Activated T-helper 2 cell treated with anti-CD3 and anti-CD28 coated beads, Interferon-gamma antibody, Interleukin-2, Interleukin-4, amounts not matched to agents 10 μg/mL and 5 μg/mL and 100 μg/mL, durations not matched to agents 14 hours and 24 hours and 36 hours (primary cell): ENCODE results near the gene TMEM179. TPM values are rescaled to one million over a fixed set of nuclear protein-coding genes. Genes with fewer than 3 reads are reported as not detected.
"Not testable (repeated sequence)": the region's sequence is repeated elsewhere in the genome, so short reads cannot be mapped to it uniquely, and the experiment has no call there.

Source experiments
- DNase-seq: peaks from one replicate; pipeline ENCODE4 v3.0.0; 2021; ENCODE audit warnings: low spot score
- H3K27ac Mint-ChIP-seq: one replicate; pipeline ENCODE4 v1.8.0; 2021; ENCODE audit warnings: mixed read lengths
- H3K27me3 Mint-ChIP-seq: one replicate; pipeline ENCODE4 v1.8.0; 2021; ENCODE audit warnings: low read depth, mixed read lengths
- H3K36me3 Mint-ChIP-seq: one replicate; pipeline ENCODE4 v1.8.0; 2021; ENCODE audit warnings: low read depth, mixed read lengths
- H3K4me1 Mint-ChIP-seq: one replicate; pipeline ENCODE4 v1.8.0; 2021; ENCODE audit warnings: low read depth, mixed read lengths
- H3K4me3 Mint-ChIP-seq: one replicate; pipeline ENCODE4 v1.8.0; 2021; ENCODE audit warnings: low read depth, mild to moderate bottlenecking, moderate library complexity, mixed read lengths
- H3K9me3 Mint-ChIP-seq: one replicate; pipeline ENCODE4 v1.8.0; 2021; ENCODE audit warnings: mixed read lengths
- intact Hi-C: fragments of 100-400 bp; cut with micrococcal nuclease; formaldehyde crosslinking; loops from one replicate; pipeline ENCODE4 v1.15.1; 2023
- total RNA-seq: library from RNA; stranded (reverse); gene quantifications from 2 replicates; pipeline ENCODE4 v1.2.3, GENCODE V29; 2022

Gene TMEM179
- total RNA-seq, 1 donor from 2014 or later, result 0.30 TPM

- H3K9me3 Mint-ChIP-seq, result peaks cover 5% of the 10 kb centered on the region
Measured at GRCh38 chr14:104643306-104643705, 38.7 kb upstream of the TMEM179 start.

GRCh38 chr14:104642540-104642868 is 37.9 kb upstream of the TMEM179 start:
- H3K4me1 Mint-ChIP-seq, result no peaks in the 10 kb centered on the region
- no peaks in the 10 kb centered on the region for H3K36me3 Mint-ChIP-seq
- no peak overlapping the region for H3K4me3 Mint-ChIP-seq
- no peak for DNase-seq
- peaks cover 5% of the 10 kb centered on the region for H3K9me3 Mint-ChIP-seq
- no peak overlapping the region for H3K27ac Mint-ChIP-seq
- intact Hi-C loops, result no loop called here
- peaks cover 7% of the 10 kb centered on the region for H3K27me3 Mint-ChIP-seq

More at GRCh38 chr14:104643306-104643705, 38.7 kb upstream of the TMEM179 start:
- Mint-ChIP-seq H3K4me3 (no peak overlapping the region), H3K27ac (no peak overlapping the region), H3K36me3 (no peaks in the 10 kb centered on the region), H3K4me1 (no peaks in the 10 kb centered on the region), H3K27me3 (peaks cover 10% of the 10 kb centered on the region)
- intact Hi-C loops, result no loop called here
- DNase-seq, result no peak

- Mint-ChIP-seq H3K9me3 (peaks cover 5% of the 10 kb centered on the region), H3K27me3 (peaks cover 4% of the 10 kb centered on the region), H3K4me1 (no peaks in the 10 kb centered on the region), H3K27ac (no peak overlapping the region), H3K36me3 (no peaks in the 10 kb centered on the region), H3K4me3 (no peak overlapping the region)
- intact Hi-C loops, result no loop called here
- no peak for DNase-seq
Measured at GRCh38 chr14:104641753-104642539, 37.4 kb upstream of the TMEM179 start.

- Mint-ChIP-seq H3K4me3 (no peak overlapping the region), H3K9me3 (peaks cover 5% of the 10 kb centered on the region), H3K27me3 (no peaks in the 10 kb centered on the region), H3K36me3 (no peaks in the 10 kb centered on the region), H3K27ac (no peak overlapping the region), H3K4me1 (no peaks in the 10 kb centered on the region)
- intact Hi-C loops, result no loop called here
- no peak for DNase-seq
Measured at GRCh38 chr14:104640681-104641080, 36.1 kb upstream of the TMEM179 start.

- H3K27me3 Mint-ChIP-seq, result no peaks in the 10 kb centered on the region
- intact Hi-C loops, result no loop called here
- no peaks in the 10 kb centered on the region for H3K4me1 Mint-ChIP-seq
- H3K27ac Mint-ChIP-seq, result no peak overlapping the region
- H3K36me3 Mint-ChIP-seq, result no peaks in the 10 kb centered on the region
- peak; percentile 34 for DNase-seq
- H3K4me3 Mint-ChIP-seq, result no peak overlapping the region
- peaks cover 1% of the 10 kb centered on the region for H3K9me3 Mint-ChIP-seq
Measured at GRCh38 chr14:104639885-104640548, 35.4 kb upstream of the TMEM179 start.

- Mint-ChIP-seq H3K9me3 (no peaks in the 10 kb centered on the region), H3K4me3 (no peak overlapping the region), H3K4me1 (no peaks in the 10 kb centered on the region), H3K27ac (no peak overlapping the region), H3K36me3 (no peaks in the 10 kb centered on the region), H3K27me3 (no peaks in the 10 kb centered on the region)
- no peak for DNase-seq
- intact Hi-C loops, result no loop called here
Measured at GRCh38 chr14:104639471-104639870, 34.9 kb upstream of the TMEM179 start.

- Mint-ChIP-seq H3K36me3 (no peaks in the 10 kb centered on the region), H3K4me1 (no peaks in the 10 kb centered on the region), H3K4me3 (no peak overlapping the region), H3K9me3 (no peaks in the 10 kb centered on the region), H3K27me3 (no peaks in the 10 kb centered on the region), H3K27ac (no peak overlapping the region)
- DNase-seq, result no peak
- intact Hi-C loops, result no loop called here
Measured at GRCh38 chr14:104638927-104639450, 34.4 kb upstream of the TMEM179 start.

GRCh38 chr14:104638190-104638589 is 33.6 kb upstream of the TMEM179 start:
- intact Hi-C loops, result no loop called here
- no peak for DNase-seq
- H3K4me3 Mint-ChIP-seq, result no peak overlapping the region
- no peaks in the 10 kb centered on the region for H3K9me3 Mint-ChIP-seq
- no peaks in the 10 kb centered on the region for H3K36me3 Mint-ChIP-seq
- no peak overlapping the region for H3K27ac Mint-ChIP-seq
- no peaks in the 10 kb centered on the region for H3K27me3 Mint-ChIP-seq
- H3K4me1 Mint-ChIP-seq, result no peaks in the 10 kb centered on the region

GRCh38 chr14:104637546-104638003 is 33.0 kb upstream of the TMEM179 start:
- no peak for DNase-seq
- Mint-ChIP-seq H3K9me3 (no peaks in the 10 kb centered on the region), H3K27me3 (no peaks in the 10 kb centered on the region), H3K4me3 (no peak overlapping the region), H3K36me3 (no peaks in the 10 kb centered on the region), H3K27ac (no peak overlapping the region), H3K4me1 (no peaks in the 10 kb centered on the region)
- intact Hi-C loops, result no loop called here

GRCh38 chr14:104636846-104637545 is 32.4 kb upstream of the TMEM179 start:
- DNase-seq, H3K9me3 Mint-ChIP-seq, H3K27me3 Mint-ChIP-seq, intact Hi-C loops, H3K36me3 Mint-ChIP-seq, H3K4me3 Mint-ChIP-seq, H3K27ac Mint-ChIP-seq, H3K4me1 Mint-ChIP-seq: not testable (repeated sequence)

GRCh38 chr14:104636131-104636530 is 31.6 kb upstream of the TMEM179 start:
- DNase-seq, result no peak
- Mint-ChIP-seq H3K27me3 (no peaks in the 10 kb centered on the region), H3K9me3 (no peaks in the 10 kb centered on the region), H3K36me3 (no peaks in the 10 kb centered on the region), H3K4me3 (no peak overlapping the region), H3K27ac (no peak overlapping the region), H3K4me1 (no peaks in the 10 kb centered on the region)
- intact Hi-C loops, result no loop called here

GRCh38 chr14:104635717-104636116 is 31.1 kb upstream of the TMEM179 start:
- Mint-ChIP-seq H3K36me3 (no peaks in the 10 kb centered on the region), H3K4me1 (no peaks in the 10 kb centered on the region), H3K9me3 (no peaks in the 10 kb centered on the region), H3K4me3 (no peak overlapping the region), H3K27me3 (no peaks in the 10 kb centered on the region), H3K27ac (no peak overlapping the region)
- no peak for DNase-seq
- intact Hi-C loops, result no loop called here
